ENCODE measurements around the gene MTOR.

The MTOR gene

DNA sequence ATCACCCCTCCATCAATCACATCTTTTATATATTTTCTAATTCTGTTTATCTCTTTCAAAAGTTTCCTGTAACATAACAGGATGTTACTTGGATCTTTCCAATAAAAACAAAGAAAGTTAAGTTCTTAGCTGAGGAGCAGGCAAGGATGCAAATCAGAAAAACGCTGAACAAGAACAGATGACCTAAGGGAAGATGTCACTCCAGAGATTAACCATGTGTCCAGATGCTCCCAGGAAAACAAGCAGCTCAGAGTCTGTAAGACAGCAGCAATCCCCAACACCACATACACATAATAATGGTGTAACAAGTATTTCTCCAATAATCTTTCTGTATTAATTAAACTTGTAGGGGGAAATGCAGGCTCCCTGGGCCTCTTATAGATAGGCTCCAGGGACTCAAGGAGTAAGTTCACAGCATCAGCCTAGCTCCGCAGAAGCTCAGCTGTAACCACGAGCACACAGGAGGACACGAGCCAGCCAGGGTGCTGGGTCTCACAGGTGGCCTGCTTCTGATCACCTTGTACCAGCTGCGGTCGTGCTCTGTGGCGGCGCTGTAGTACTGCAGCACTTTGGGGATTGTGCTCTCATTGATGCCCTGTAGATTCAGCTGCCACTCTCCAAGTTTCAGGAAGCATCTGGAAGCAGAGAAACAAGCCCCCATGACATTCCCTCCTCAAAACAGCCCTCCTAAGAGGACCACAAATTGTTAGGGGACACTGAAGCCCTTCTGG is 129.6 kb downstream of the MTOR start:
- Histone ChIP-seq H3K4me1 (ENCODE audit: insufficient read depth, low read length, poor library complexity, severe bottlenecking) (no peaks in the 10 kb centered on the region), H2AFZ (ENCODE audit: low read length) (no peak overlapping the region), H3K9me3 (ENCODE audit: insufficient read depth, low read depth, low read length) (no peaks in the 10 kb centered on the region), H3K4me3 (ENCODE audit: low read length, poor library complexity, severe bottlenecking) (no peak overlapping the region), H3K27me3 (ENCODE audit: insufficient read depth, low read length, poor library complexity, severe bottlenecking) (no peaks in the 10 kb centered on the region), H3K4me2 (ENCODE audit: low read depth, low read length, poor library complexity, severe bottlenecking) (no peak overlapping the region), H3F3A (ENCODE audit: low read depth) (no peaks in the 10 kb centered on the region), H3K9me2 (replicated peaks; ENCODE audit: low read depth, low read length) (no peaks in the 10 kb centered on the region), H3K9ac (ENCODE audit: low read depth, low read length, poor library complexity, severe bottlenecking) (no peak overlapping the region), H3K79me2 (ENCODE audit: insufficient read depth, low read length) (no peaks in the 10 kb centered on the region), H4K20me1 (ENCODE audit: insufficient read depth, low read length, poor library complexity, severe bottlenecking) (no peaks in the 10 kb centered on the region), H3K36me3 (ENCODE audit: insufficient read depth, low read length) (peaks cover 79% of the 10 kb centered on the region; the same call in 1 of the 2 replicates)
- TF ChIP-seq, protein P1, sequence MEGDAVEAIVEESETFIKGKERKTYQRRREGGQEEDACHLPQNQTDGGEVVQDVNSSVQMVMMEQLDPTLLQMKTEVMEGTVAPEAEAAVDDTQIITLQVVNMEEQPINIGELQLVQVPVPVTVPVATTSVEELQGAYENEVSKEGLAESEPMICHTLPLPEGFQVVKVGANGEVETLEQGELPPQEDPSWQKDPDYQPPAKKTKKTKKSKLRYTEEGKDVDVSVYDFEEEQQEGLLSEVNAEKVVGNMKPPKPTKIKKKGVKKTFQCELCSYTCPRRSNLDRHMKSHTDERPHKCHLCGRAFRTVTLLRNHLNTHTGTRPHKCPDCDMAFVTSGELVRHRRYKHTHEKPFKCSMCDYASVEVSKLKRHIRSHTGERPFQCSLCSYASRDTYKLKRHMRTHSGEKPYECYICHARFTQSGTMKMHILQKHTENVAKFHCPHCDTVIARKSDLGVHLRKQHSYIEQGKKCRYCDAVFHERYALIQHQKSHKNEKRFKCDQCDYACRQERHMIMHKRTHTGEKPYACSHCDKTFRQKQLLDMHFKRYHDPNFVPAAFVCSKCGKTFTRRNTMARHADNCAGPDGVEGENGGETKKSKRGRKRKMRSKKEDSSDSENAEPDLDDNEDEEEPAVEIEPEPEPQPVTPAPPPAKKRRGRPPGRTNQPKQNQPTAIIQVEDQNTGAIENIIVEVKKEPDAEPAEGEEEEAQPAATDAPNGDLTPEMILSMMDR (conservative IDR thresholded peaks at IDR 0.05; ENCODE audit: low read length), result no peak
- TF ChIP-seq EZH2phosphoT487 (IDR thresholded peaks at IDR 0.05; ENCODE audit: borderline replicate concordance), result no peak

DNA sequence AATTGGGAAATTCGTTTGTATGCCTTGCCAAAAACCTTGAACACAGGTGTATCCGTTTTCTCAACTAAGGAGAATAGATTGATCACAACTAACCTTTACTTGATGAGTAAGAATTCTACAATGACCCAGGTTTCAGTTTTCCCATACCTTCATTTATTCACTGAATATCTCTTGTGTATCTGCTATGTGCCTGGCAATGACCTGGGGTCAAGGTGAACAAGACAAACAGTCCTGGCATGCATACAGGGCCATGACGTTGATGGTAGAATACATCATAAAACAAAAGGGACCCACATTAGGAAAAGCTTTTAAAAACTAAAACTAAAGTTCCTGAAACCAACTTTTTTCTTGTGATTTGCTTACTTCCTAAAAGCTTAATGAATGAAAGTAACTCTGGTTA is 130.5 kb downstream of the MTOR start:
- H3K9me2 ChIP-seq (replicated peaks; ENCODE audit: low read depth, low read length), result no peaks in the 10 kb centered on the region
- no peak overlapping the region for H3K9ac ChIP-seq (ENCODE audit: low read depth, low read length, poor library complexity, severe bottlenecking)
- no peaks in the 10 kb centered on the region for H3K9me3 ChIP-seq (ENCODE audit: insufficient read depth, low read depth, low read length)
- no peak overlapping the region for H3K4me2 ChIP-seq (ENCODE audit: low read depth, low read length, poor library complexity, severe bottlenecking)
- no peak for TF ChIP-seq EZH2phosphoT487 (IDR thresholded peaks at IDR 0.05; ENCODE audit: borderline replicate concordance)
- TF ChIP-seq, protein P1 (conservative IDR thresholded peaks at IDR 0.05; ENCODE audit: low read length), result no peak
- no peaks in the 10 kb centered on the region for H3F3A ChIP-seq (ENCODE audit: low read depth)
- no peaks in the 10 kb centered on the region for H3K79me2 ChIP-seq (ENCODE audit: insufficient read depth, low read length)
- H2AFZ ChIP-seq (ENCODE audit: low read length), result no peak overlapping the region
- no peak overlapping the region for H3K4me3 ChIP-seq (ENCODE audit: low read length, poor library complexity, severe bottlenecking)
- no peaks in the 10 kb centered on the region for H3K4me1 ChIP-seq (ENCODE audit: insufficient read depth, low read length, poor library complexity, severe bottlenecking)
- H3K36me3 ChIP-seq (ENCODE audit: insufficient read depth, low read length), result peaks cover 80% of the 10 kb centered on the region; the same call in 1 of the 2 replicates
- no peaks in the 10 kb centered on the region for H3K27me3 ChIP-seq (ENCODE audit: insufficient read depth, low read length, poor library complexity, severe bottlenecking)
- H4K20me1 ChIP-seq (ENCODE audit: insufficient read depth, low read length, poor library complexity, severe bottlenecking), result no peaks in the 10 kb centered on the region

DNA sequence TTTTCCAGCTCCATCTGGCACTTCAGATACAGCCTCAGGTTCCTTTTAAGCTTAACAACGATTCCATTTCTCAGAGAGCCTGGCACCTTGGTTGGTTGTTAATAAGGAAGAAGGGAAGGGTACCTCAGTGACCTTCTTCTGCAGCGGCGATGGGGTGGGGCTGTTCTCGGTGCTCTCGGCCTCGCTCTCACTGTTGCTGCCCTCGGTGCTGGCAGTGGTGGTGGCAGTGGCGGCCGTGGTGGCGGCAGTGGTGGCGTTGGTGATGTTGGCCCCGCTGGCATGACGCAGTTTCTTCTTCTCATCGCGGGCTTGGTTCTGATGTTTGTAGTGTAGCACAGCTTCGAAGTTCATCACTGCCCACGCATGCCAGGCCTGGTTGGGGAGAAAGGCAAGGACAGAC is 131.9 kb downstream of the MTOR start:
- no peak for TF ChIP-seq EZH2phosphoT487 (IDR thresholded peaks at IDR 0.05; ENCODE audit: borderline replicate concordance)
- TF ChIP-seq, protein P1 (conservative IDR thresholded peaks at IDR 0.05; ENCODE audit: low read length), result no peak
- H3K9me2 ChIP-seq (replicated peaks; ENCODE audit: low read depth, low read length), result no peaks in the 10 kb centered on the region
- no peak overlapping the region for H3K9ac ChIP-seq (ENCODE audit: low read depth, low read length, poor library complexity, severe bottlenecking)
- no peaks in the 10 kb centered on the region for H3K27me3 ChIP-seq (ENCODE audit: insufficient read depth, low read length, poor library complexity, severe bottlenecking)
- no peaks in the 10 kb centered on the region for H4K20me1 ChIP-seq (ENCODE audit: insufficient read depth, low read length, poor library complexity, severe bottlenecking)
- no peaks in the 10 kb centered on the region for H3K4me1 ChIP-seq (ENCODE audit: insufficient read depth, low read length, poor library complexity, severe bottlenecking)
- H3K4me2 ChIP-seq (ENCODE audit: low read depth, low read length, poor library complexity, severe bottlenecking), result no peak overlapping the region
- no peak overlapping the region for H3K4me3 ChIP-seq (ENCODE audit: low read length, poor library complexity, severe bottlenecking)
- H3K36me3 ChIP-seq (ENCODE audit: insufficient read depth, low read length), result peaks cover 86% of the 10 kb centered on the region; the same call in 1 of the 2 replicates
- H2AFZ ChIP-seq (ENCODE audit: low read length), result no peak overlapping the region
- H3K9me3 ChIP-seq (ENCODE audit: insufficient read depth, low read depth, low read length), result no peaks in the 10 kb centered on the region
- H3K79me2 ChIP-seq (ENCODE audit: insufficient read depth, low read length), result no peaks in the 10 kb centered on the region
- no peaks in the 10 kb centered on the region for H3F3A ChIP-seq (ENCODE audit: low read depth)
